Endothelial cell of umbilical vein (primary cell): ENCODE results near the gene TRDN. TPM values are rescaled to one million over a fixed set of nuclear protein-coding genes. Genes with fewer than 3 reads are reported as not detected.

ENCODE experiments used
- BruUV-seq: library from RNA; stranded (reverse); fragments of 400-500 nt; replicated peaks from 2 replicates; lab custom pipeline; 2021; lab: Mats Ljungman, UMichigan
- CTCF ChIA-PET: fragments of 300-600, 350-600 bp; sonication (Branson Sonifier 250); formaldehyde crosslinking; loops from one replicate; lab custom pipeline; 2021; ENCODE audit warnings: antibody characterized with exemption, inconsistent platforms; lab: Charles Lee
- POLR2A ChIA-PET: fragments of 300-600, 350-600 bp; sonication (Branson Sonifier 250); formaldehyde crosslinking; loops from one replicate; lab custom pipeline; 2021; ENCODE audit warnings: antibody characterized with exemption, inconsistent platforms; lab: Charles Lee
- DNase-seq: peaks from one replicate; pipeline ENCODE4 v3.0.0-alpha.2; 2011; ENCODE audit warnings: low read depth, low spot score
- FAIRE-seq: peaks from 2 replicates; lab custom pipeline; 2011; peaks lifted over from hg19 to GRCh38; lab: Jason Lieb, UNC
- H2AFZ ChIP-seq: 2 replicates; pipeline ENCODE4 v1.6.0; 2012; ENCODE audit warnings: low read depth, low read length, control low read depth, inconsistent platforms
- H3K27ac ChIP-seq: 2 replicates; pipeline ENCODE4 v1.5.1; 2011; ENCODE audit warnings: low read depth, mild to moderate bottlenecking, control low read depth, low read length, moderate library complexity; ENCODE audit not compliant: insufficient read depth
- H3K27me3 ChIP-seq, 2 experiments: 2 replicates each; pipeline versions ENCODE4 v1.6.0 to v1.6.1; 2011; ENCODE audit warnings: low read length in 2 of 2, mixed read lengths in 1 of 2; ENCODE audit not compliant: control insufficient read depth in 2 of 2, insufficient read depth in 2 of 2
- H3K36me3 ChIP-seq, 2 experiments: 2 replicates in 1 of 2; 3 replicates in 1 of 2; pipeline ENCODE4 v1.5.1; 2011; ENCODE audit warnings: low read length in 2 of 2, mild to moderate bottlenecking in 1 of 2, moderate library complexity in 1 of 2; ENCODE audit not compliant: control insufficient read depth in 2 of 2, insufficient read depth in 2 of 2; ENCODE audit errors: extremely low read depth in 1 of 2
- H3K4me1 ChIP-seq: 3 replicates; pipeline ENCODE4 v1.5.1; 2011; ENCODE audit warnings: mild to moderate bottlenecking, low read length; ENCODE audit not compliant: control insufficient read depth, insufficient read depth; ENCODE audit errors: extremely low read depth
- H3K4me2 ChIP-seq: 2 replicates; pipeline ENCODE4 v1.6.1; 2011; ENCODE audit warnings: low read length, control low read depth, mixed read lengths; ENCODE audit not compliant: insufficient read depth
- H3K4me3 ChIP-seq, 3 experiments: fragments of 200-600 bp in 1 of 3; sonication (generic), shearing (Covaris generic) in 1 of 3; replicated peaks in 1 of 3; 2 replicates each; pipeline ENCODE4 v1.5.1; 2011 to 2016; ENCODE audit warnings: control low read depth in 3 of 3, low read length in 3 of 3, mild to moderate bottlenecking in 2 of 3, inconsistent platforms in 1 of 3, low read depth in 1 of 3, moderate library complexity in 1 of 3; ENCODE audit not compliant: insufficient read depth in 1 of 3
- H3K79me2 ChIP-seq: 2 replicates; pipeline ENCODE4 v1.6.0; 2012; ENCODE audit warnings: low read length, inconsistent platforms; ENCODE audit not compliant: control insufficient read depth, insufficient read depth
- H3K9ac ChIP-seq: replicated peaks from 2 replicates; pipeline ENCODE3; 2011; ENCODE audit warnings: low read length, control low read depth; ENCODE audit not compliant: insufficient read depth; ENCODE audit errors: extremely low read depth
- H3K9me1 ChIP-seq: replicated peaks from 3 replicates; pipeline ENCODE4 v1.6.0; 2011; ENCODE audit warnings: mild to moderate bottlenecking, low read length; ENCODE audit not compliant: control insufficient read depth, insufficient read depth; ENCODE audit errors: extremely low read depth
- H3K9me3 ChIP-seq: replicated peaks from 2 replicates; pipeline ENCODE4 v1.5.1; 2012; ENCODE audit warnings: low read length, inconsistent platforms; ENCODE audit not compliant: control insufficient read depth, insufficient read depth
- H4K20me1 ChIP-seq: replicated peaks from 2 replicates; pipeline ENCODE3; 2011; ENCODE audit warnings: mild to moderate bottlenecking, low read length; ENCODE audit not compliant: control insufficient read depth, insufficient read depth; ENCODE audit errors: extremely low read depth
- EZH2 ChIP-seq: IDR thresholded peaks from 2 replicates; pipeline ENCODE4 v1.6.1; 2012; ENCODE audit warnings: borderline replicate concordance, low read depth, mild to moderate bottlenecking, moderate library complexity, low read length, inconsistent platforms; ENCODE audit not compliant: severe bottlenecking
- FOS ChIP-seq: IDR thresholded peaks from 2 replicates; pipeline ENCODE4 v1.6.1; 2011; ENCODE audit warnings: mild to moderate bottlenecking, low read length, moderate library complexity, borderline replicate concordance; ENCODE audit not compliant: insufficient read depth
- GATA2 ChIP-seq: IDR thresholded peaks from 2 replicates; pipeline ENCODE4 v1.7.0; 2011; ENCODE audit warnings: low read depth, mild to moderate bottlenecking, moderate library complexity, mixed read lengths, low read length; ENCODE audit not compliant: insufficient read length, insufficient read depth
- JUN ChIP-seq: IDR thresholded peaks from 2 replicates; pipeline ENCODE4 v1.6.1; 2011; ENCODE audit warnings: borderline replicate concordance, low read depth; ENCODE audit not compliant: insufficient read length, insufficient read depth
- MYC ChIP-seq: IDR thresholded peaks from one replicate; pipeline ENCODE4 v1.6.1; 2011; ENCODE audit warnings: mild to moderate bottlenecking, low read depth, low read length
- POLR2A ChIP-seq: IDR thresholded peaks from 2 replicates; pipeline ENCODE4 v1.6.1; 2012; ENCODE audit warnings: low read depth, mild to moderate bottlenecking, control low read depth, low read length
- POLR2AphosphoS5 ChIP-seq: IDR thresholded peaks from 2 replicates; pipeline ENCODE4 v1.6.1; 2012; ENCODE audit warnings: low read depth, mild to moderate bottlenecking, control low read depth, low read length, moderate library complexity; ENCODE audit not compliant: insufficient read depth
- dilution Hi-C: fragments of 300-500 bp; cut with MboI; formaldehyde crosslinking; loops from one replicate; pipeline ENCODE4 v1.15.0; 2019; ENCODE audit warnings: low sequenced_read_pairs; ENCODE audit not compliant: extremely low pct_ligation_motif_present
- intact Hi-C: fragments of 100-400 bp; cut with micrococcal nuclease; formaldehyde crosslinking; loops from one replicate; pipeline ENCODE4 v1.10.0; 2022
- polyA plus RNA-seq, 4 experiments: library from polyadenylated mRNA; depleted of rRNA in 3 of 4; stranded (reverse) in 3 of 4; unstranded in 1 of 4; fragments of >200 nt; gene quantifications; 2 replicates each; pipeline versions ENCODE4 v1.2.1 to v1.2.3, GENCODE V29; 2011 to 2012; ENCODE audit warnings: missing spikeins in 1 of 4
- total RNA-seq: library from RNA; stranded (reverse); gene quantifications from 2 replicates; pipeline ENCODE4 v1.2.3, GENCODE V29; 2021
- TF ChIP-seq, protein P1 (sequence below): IDR thresholded peaks from 2 replicates; pipeline ENCODE4 v1.6.1; 2011; ENCODE audit not compliant: insufficient read depth, insufficient read length
- TF ChIP-seq, protein P2 (sequence below), 2 donors: IDR thresholded peaks; 1 replicate in 1 of 2; 2 replicates in 1 of 2; pipeline ENCODE4 v1.5.1; 2011; ENCODE audit warnings: low read length in 2 of 2, mild to moderate bottlenecking in 2 of 2, moderate library complexity in 2 of 2, control low read depth in 1 of 2, inconsistent platforms in 1 of 2, low read depth in 1 of 2; ENCODE audit not compliant: insufficient read depth in 1 of 2; ENCODE audit errors: extremely low read depth in 1 of 2

Gene TRDN
- total and polyA plus RNA-seq, 2 donors (not counting 3 experiments of a cell fraction or from before 2014, with no cell fraction given): not detected

DNA sequence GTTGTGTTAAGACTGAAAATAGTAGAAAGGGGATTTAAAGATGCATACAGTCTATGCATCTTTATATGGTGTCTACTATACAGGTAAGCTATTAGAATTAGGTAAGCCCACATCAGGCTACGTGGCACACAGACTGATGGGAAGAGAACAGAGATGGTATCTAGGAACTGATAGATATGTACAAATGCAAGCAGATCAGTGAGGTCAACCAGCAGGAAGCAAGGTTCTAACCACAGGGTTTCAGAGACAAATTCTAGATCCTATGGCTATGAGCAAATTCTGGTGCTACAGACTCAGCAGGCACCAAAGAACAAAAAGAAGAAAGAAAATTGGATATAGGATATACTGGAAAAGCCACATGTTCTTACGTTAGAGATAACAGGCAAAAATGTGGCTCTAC lies 110.6 kb downstream of the TRDN start:
- Histone ChIP-seq H3K4me2 (no peak overlapping the region), H3K79me2 (no peaks in the 10 kb centered on the region), H3K36me3 (no peaks in the 10 kb centered on the region), H3K9me1 (no peaks in the 10 kb centered on the region), H3K27me3 (no peaks in the 10 kb centered on the region), H3K9me3 (no peaks in the 10 kb centered on the region), H2AFZ (no peak overlapping the region), H4K20me1 (no peaks in the 10 kb centered on the region), H3K27ac (no peak overlapping the region), H3K4me1 (no peaks in the 10 kb centered on the region), H3K9ac (no peak overlapping the region), H3K4me3 (no peak overlapping the region)
- dilution Hi-C loops: no loop called here
- no peak for TF ChIP-seq FOS
- TF ChIP-seq EZH2: no peak
- no peak for TF ChIP-seq POLR2A
- TF ChIP-seq MYC: no peak
- TF ChIP-seq, protein P1, sequence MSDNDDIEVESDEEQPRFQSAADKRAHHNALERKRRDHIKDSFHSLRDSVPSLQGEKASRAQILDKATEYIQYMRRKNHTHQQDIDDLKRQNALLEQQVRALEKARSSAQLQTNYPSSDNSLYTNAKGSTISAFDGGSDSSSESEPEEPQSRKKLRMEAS: no peak
- no peak for TF ChIP-seq POLR2AphosphoS5
- TF ChIP-seq JUN: no peak
- TF ChIP-seq, protein P2, sequence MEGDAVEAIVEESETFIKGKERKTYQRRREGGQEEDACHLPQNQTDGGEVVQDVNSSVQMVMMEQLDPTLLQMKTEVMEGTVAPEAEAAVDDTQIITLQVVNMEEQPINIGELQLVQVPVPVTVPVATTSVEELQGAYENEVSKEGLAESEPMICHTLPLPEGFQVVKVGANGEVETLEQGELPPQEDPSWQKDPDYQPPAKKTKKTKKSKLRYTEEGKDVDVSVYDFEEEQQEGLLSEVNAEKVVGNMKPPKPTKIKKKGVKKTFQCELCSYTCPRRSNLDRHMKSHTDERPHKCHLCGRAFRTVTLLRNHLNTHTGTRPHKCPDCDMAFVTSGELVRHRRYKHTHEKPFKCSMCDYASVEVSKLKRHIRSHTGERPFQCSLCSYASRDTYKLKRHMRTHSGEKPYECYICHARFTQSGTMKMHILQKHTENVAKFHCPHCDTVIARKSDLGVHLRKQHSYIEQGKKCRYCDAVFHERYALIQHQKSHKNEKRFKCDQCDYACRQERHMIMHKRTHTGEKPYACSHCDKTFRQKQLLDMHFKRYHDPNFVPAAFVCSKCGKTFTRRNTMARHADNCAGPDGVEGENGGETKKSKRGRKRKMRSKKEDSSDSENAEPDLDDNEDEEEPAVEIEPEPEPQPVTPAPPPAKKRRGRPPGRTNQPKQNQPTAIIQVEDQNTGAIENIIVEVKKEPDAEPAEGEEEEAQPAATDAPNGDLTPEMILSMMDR (IDR thresholded peaks at IDR 0.05; ENCODE audit: extremely low read depth in 1 of 2, insufficient read depth in 1 of 2, low read depth in 1 of 2, low read length in 2 of 2): no peak
- no peak for TF ChIP-seq GATA2
- intact Hi-C loops: no loop called here
- DNase-seq: no peak
- no TSS peak for BruUV-seq
- ChIA-PET POLR2A (no interaction called here), CTCF (no interaction called here)
- no peak for FAIRE-seq
